ENCODE measurements around the gene GLDC. TPM values are rescaled to one million over a fixed set of nuclear protein-coding genes. Genes with fewer than 3 reads are reported as not detected.

The GLDC gene
- total and polyA plus RNA-seq, 2 donors: 0.74 to 2.9 TPM

DNA sequence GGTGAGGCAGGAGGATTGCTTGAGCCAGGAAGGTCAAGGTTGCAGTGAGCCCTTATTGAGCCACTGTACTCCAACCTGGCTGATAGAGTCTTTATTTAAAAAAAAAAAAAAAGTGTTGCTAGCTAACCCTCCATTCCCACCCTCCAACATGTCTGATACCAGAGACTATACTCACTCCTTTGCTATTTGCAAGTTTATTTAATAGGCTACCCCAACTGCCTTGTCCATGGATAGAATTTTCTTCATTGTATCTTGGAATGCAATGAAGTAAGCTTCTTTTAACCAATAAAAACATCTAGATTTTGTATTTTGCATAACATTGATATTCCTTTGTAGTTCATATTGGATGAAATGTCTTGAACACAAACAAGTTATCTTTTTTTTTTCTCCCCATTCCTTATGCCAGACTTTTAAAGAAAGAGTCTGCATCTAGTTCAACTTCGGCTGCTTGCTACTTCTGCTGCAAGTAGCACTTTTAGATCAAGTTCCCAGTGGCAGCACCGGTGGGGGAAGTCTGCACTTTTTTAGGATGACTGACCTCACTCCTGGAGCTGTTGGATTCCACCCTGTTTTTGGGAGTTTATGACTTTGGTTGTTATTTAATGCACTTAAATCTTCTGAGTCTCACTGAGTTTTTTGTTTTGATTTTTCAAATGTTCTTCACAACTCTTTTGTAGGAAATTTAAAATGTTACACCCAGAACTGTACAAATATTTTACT, 120.0 kb downstream of the GLDC start:
- Histone ChIP-seq H3K4me3 (ENCODE audit: low read depth, low read length) (no peak overlapping the region), H3K4me1 (ENCODE audit: insufficient read depth) (no peaks in the 10 kb centered on the region), H3K27ac (ENCODE audit: low read depth) (no peak overlapping the region), H3K36me3 (ENCODE audit: insufficient read depth) (peaks cover 2% of the 10 kb centered on the region)
- DNase-seq (ENCODE audit: extremely low spot score): no peak
- 37% methylated on average over 2 of the region's 2 CpGs for WGBS

DNA sequence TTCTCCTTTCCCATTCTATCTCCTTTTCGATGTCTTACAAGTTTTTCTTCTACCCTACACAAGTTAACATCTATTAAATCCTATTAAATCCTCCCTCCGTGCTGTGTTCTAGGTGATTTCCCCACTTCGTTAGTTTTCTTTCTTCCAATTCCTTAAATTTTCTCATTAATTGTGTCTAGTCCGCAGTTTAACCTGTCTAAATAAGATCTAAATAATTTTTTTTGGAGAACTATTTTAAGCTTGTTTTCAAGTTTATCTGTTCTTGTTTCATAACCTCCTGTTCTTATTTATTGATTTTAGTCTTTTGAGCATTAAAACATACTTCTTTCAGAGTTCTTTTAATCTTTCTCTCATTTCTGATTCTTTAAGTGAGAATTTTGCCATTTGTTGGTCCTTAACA, 123.3 kb downstream of the GLDC start:
- DNase-seq (ENCODE audit: extremely low spot score): no peak
- WGBS: 98% methylated on average over 4 of the region's 4 CpGs
- Histone ChIP-seq H3K4me1 (ENCODE audit: insufficient read depth) (no peaks in the 10 kb centered on the region), H3K4me3 (ENCODE audit: low read depth, low read length) (no peak overlapping the region), H3K36me3 (ENCODE audit: insufficient read depth) (peaks cover 2% of the 10 kb centered on the region), H3K27ac (ENCODE audit: low read depth) (no peak overlapping the region)

DNA sequence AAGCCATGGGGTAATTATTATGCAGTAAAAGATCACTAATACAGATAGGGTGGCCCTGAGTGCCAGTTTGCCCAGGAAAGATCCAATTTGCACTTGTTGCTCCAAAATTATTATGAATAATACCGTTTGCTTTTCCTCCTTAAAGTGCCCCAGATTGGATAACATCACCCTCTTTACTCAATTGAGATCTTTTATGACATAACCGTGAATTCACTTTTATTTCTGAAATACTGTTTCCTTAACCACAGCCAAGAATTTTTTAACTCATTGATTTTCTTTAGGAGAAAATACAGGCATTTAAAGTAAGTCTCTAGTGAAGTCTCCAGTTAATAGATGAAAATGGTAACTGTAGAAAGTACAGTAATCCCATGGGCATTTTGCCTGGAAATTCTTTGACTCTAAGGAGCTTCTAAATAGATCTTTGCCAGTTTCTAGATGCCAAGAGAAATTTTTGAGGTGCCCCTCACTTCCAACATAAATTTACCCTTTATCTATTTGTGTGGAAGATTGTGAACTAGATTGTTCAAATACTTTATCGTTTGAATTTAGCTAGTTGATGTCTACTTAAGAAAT, 133.4 kb downstream of the GLDC start:
- 56% methylated on average over 3 of the region's 3 CpGs for WGBS
- H3K4me1 ChIP-seq (ENCODE audit: insufficient read depth): no peaks in the 10 kb centered on the region

DNA sequence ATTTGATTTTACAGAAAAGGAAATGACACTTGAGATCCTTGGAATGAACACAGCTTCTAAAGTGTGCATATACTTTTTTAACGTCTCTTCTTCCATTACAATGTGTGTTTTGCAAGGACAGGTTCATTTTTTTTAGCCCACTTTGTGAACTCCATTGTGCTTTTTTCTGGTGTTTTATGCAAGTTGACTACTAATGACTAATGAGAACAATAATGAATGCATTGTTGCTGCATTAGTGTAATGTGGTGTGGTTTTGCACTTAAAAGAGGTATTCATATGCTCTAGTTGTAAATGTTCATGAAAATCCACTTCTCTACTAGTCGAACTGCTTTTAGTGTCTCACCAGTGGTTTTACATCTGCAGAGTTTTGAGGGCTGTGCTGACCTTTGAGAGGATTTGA, 139.0 kb downstream of the GLDC start:
- no peak overlapping the region for H3K4me3 ChIP-seq (ENCODE audit: low read depth, low read length)
- 88% methylated on average over 2 of the region's 2 CpGs for WGBS
- H3K27ac ChIP-seq (ENCODE audit: low read depth): no peak overlapping the region
- no peaks in the 10 kb centered on the region for H3K4me1 ChIP-seq (ENCODE audit: insufficient read depth)
- no peak for DNase-seq (ENCODE audit: extremely low spot score)
- H3K36me3 ChIP-seq (ENCODE audit: insufficient read depth): peaks cover 2% of the 10 kb centered on the region

More for the DNA sequence above, 133.4 kb downstream of the GLDC start:
- no peaks in the 10 kb centered on the region for H3K36me3 ChIP-seq (ENCODE audit: insufficient read depth)
- no peak overlapping the region for H3K27ac ChIP-seq (ENCODE audit: low read depth)
- H3K4me3 ChIP-seq (ENCODE audit: low read depth, low read length): no peak overlapping the region
- no peak for DNase-seq (ENCODE audit: extremely low spot score)

DNA sequence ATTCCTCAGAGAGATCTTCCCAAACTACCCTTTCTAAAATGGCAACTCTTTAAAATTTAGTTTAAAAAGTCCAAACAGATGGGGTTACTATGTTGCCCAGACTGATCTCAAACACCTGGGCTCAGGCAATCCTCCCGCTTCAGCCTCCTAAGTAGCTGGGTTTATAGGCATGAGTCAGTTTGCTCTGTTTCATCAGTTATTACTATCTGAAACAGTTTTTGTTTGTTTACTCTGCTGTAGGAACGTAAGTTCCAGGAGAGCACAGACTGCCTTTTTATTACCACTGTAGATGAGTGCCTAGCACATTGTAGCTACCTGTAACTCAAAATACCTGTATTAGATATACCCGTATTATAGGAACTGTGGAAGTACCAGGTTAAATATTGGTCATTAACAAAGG, 143.1 kb downstream of the GLDC start:
- Histone ChIP-seq H3K4me1 (ENCODE audit: insufficient read depth) (no peaks in the 10 kb centered on the region), H3K27ac (ENCODE audit: low read depth) (no peak overlapping the region), H3K36me3 (ENCODE audit: insufficient read depth) (peaks cover 10% of the 10 kb centered on the region), H3K4me3 (ENCODE audit: low read depth, low read length) (no peak overlapping the region)
- 86% methylated on average over 3 of the region's 3 CpGs for WGBS
- DNase-seq (ENCODE audit: extremely low spot score): no peak

DNA sequence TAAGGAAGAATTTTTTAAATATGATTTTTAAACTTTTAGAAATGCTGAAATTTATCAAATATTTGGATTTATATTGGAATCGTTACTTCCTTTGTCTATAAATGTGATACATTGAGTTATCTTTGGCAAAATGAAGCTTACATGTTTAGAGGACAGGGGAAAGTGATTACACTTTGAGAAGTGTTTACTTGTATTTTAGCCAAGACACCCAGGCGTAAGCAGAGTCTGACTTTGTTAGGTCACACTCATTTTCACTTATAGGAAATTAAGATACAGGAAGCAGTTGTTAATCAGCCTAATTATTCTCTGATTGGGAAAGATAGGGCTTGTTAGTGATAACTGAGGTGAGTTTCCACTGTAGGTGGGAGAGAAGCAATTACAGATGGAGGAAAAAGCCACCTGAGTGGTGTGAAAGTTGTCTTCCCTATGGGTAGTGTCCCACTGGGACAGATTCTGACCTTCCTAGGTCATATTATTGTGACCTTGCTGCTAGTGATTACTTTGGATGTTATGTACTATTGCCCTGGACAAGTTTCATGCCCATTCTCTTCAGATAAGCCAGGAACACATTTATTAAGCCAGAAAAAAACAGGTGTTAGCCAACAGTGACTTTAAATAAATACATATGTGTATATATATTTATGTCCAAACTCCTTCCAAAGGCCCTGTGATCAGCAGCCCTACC, 143.9 kb downstream of the GLDC start:
- 81% methylated on average over 2 of the region's 2 CpGs for WGBS

DNA sequence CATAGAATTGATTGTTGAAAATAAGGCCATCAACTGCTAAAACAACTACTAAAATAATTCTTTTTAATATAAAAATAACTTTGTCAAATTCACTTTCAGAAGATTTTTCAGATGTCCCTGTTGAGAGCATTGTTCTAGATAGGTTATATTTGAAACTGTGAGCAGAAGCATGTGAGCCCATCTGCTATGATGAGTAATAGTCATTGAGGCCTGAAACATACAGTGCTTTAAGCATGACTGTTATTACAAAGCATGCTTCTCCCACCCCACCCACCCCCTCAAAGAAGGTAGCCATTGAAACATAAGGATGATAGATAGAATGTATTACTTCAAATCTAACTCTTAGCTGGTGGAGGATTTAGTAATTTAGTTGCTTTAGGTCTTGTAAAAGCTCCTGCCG, 146.5 kb downstream of the GLDC start:
- DNase-seq (ENCODE audit: extremely low spot score): no peak
- H3K4me3 ChIP-seq (ENCODE audit: low read depth, low read length): no peak overlapping the region
- H3K4me1 ChIP-seq (ENCODE audit: insufficient read depth): no peaks in the 10 kb centered on the region
- WGBS: 82% methylated on average over 1 of the region's 1 CpG
- H3K27ac ChIP-seq (ENCODE audit: low read depth): no peak overlapping the region
- H3K36me3 ChIP-seq (ENCODE audit: insufficient read depth): peaks cover 8% of the 10 kb centered on the region

More for the DNA sequence above, 143.9 kb downstream of the GLDC start:
- no peaks in the 10 kb centered on the region for H3K4me1 ChIP-seq (ENCODE audit: insufficient read depth)
- H3K27ac ChIP-seq (ENCODE audit: low read depth): no peak overlapping the region
- peaks cover 10% of the 10 kb centered on the region for H3K36me3 ChIP-seq (ENCODE audit: insufficient read depth)
- H3K4me3 ChIP-seq (ENCODE audit: low read depth, low read length): no peak overlapping the region
- DNase-seq (ENCODE audit: extremely low spot score): no peak

DNA sequence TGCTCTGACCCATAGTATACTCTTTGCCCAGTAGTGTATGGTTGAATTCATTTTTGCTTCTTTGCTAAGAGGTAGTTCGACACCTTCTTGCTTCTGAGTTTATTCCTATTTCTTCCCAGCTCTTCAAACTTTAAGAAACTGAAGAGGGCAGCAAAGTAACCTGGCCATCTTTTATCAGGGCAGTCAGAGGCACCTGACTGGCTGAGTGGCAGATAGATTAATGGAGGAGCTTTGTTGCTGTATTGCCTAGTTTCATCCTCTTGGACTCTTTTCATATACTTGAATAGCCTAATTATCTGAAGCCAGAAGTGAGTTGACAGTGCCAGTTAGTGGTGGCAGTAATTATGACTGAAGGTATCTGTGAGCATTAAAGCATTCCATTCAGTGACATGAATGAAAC, 150.1 kb downstream of the GLDC start:
- Histone ChIP-seq H3K4me3 (ENCODE audit: low read depth, low read length) (no peak overlapping the region), H3K4me1 (ENCODE audit: insufficient read depth) (no peaks in the 10 kb centered on the region), H3K27ac (ENCODE audit: low read depth) (no peak overlapping the region), H3K36me3 (ENCODE audit: insufficient read depth) (peaks cover 7% of the 10 kb centered on the region)
- WGBS: 97% methylated on average over 1 of the region's 1 CpG
- no peak for DNase-seq (ENCODE audit: extremely low spot score)

DNA sequence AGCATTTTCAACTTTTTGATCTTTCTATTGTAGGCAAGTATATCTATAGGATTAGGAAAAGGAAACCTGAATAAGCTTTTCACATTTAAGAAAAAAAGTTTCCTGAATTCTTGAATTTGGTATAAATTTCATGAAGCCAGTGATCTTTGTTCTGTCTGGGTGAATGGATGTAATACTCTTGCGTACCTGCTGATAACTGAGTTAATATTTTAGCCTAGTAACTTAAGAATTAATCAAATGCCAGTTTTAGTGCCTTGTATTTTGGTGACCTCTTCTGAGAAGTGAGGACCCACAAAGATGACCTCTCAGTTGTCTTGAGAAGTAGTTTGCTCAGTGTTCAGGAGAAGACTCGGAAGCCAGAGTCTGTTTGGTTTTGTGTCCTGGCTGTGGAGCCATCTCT, 154.7 kb downstream of the GLDC start:
- WGBS: 97% methylated on average over 2 of the region's 2 CpGs
- no peak for DNase-seq (ENCODE audit: extremely low spot score)
- Histone ChIP-seq H3K4me1 (ENCODE audit: insufficient read depth) (no peaks in the 10 kb centered on the region), H3K27ac (ENCODE audit: low read depth) (no peak overlapping the region), H3K4me3 (ENCODE audit: low read depth, low read length) (no peak overlapping the region), H3K36me3 (ENCODE audit: insufficient read depth) (no peaks in the 10 kb centered on the region)

DNA sequence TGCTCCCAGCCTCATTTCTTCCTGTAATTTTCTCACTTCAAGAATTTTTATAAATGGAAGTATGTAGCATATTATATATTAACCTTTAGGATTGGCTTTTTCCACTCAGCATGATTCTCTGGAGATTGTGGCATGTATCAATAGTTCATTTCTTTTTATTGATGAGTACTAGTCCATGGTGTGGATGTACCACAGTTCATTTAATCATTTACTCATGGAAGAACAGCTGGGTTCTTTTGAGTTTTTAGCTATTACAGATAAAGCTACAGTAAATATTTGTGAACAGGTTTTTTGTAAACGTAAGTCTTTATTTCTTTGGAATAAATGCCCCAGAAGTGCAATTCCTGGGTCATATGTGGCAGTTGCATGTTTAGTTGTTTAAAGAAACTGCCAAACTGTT, 156.4 kb downstream of the GLDC start:
- Histone ChIP-seq H3K4me3 (ENCODE audit: low read depth, low read length) (no peak overlapping the region), H3K27ac (ENCODE audit: low read depth) (no peak overlapping the region), H3K36me3 (ENCODE audit: insufficient read depth) (no peaks in the 10 kb centered on the region), H3K4me1 (ENCODE audit: insufficient read depth) (no peaks in the 10 kb centered on the region)
- no peak for DNase-seq (ENCODE audit: extremely low spot score)
- whole genome bisulfite sequencing: 80% methylated on average over 1 of the region's 1 CpG

DNA sequence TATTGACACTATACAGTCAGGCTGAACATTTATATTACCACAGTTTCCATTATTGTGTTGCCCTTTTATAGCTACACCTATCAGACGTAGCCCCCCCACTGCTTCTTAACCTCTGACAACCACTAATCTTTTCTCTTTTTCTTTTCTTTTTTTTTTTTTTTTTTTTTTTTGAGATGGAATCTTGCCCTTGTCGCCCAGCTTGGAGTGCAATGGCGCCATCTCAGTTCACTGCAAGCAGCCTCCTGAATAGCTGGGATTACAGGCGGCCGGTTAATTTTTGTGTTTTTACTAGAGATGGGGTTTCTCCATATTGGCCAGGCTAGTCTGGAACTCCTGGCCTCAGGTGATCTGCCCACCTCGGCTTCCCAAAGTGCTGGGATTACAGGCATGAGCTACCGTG, 157.1 kb downstream of the GLDC start:
- WGBS: 92% methylated on average over 7 of the region's 7 CpGs
- no peak for DNase-seq (ENCODE audit: extremely low spot score)
- Histone ChIP-seq H3K27ac (ENCODE audit: low read depth) (no peak overlapping the region), H3K4me3 (ENCODE audit: low read depth, low read length) (no peak overlapping the region), H3K36me3 (ENCODE audit: insufficient read depth) (no peaks in the 10 kb centered on the region), H3K4me1 (ENCODE audit: insufficient read depth) (no peaks in the 10 kb centered on the region)

DNA sequence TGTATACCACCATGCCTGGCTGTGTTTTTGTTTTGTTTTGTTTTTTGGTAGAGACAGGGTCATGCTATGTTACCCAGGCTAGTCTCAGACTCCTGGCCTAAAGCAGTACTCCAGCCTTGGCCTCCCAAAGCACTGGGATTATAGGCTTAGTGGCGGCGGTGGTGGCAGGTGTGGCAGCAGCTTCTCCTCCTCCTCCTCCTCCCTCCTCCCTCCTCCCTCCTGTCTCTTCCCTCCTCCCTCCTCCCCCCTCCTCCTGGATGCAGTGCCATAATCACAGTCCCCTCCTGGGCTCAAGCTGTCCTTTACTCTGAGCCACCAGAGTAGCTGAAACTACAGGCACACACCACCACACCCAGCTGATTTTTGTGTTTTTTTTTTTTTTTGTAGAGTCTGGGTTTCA, 161.3 kb downstream of the GLDC start:
- Histone ChIP-seq H3K4me1 (ENCODE audit: insufficient read depth) (no peaks in the 10 kb centered on the region), H3K36me3 (ENCODE audit: insufficient read depth) (peaks cover 5% of the 10 kb centered on the region), H3K27ac (ENCODE audit: low read depth) (no peak overlapping the region), H3K4me3 (ENCODE audit: low read depth, low read length) (no peak overlapping the region)
- WGBS: 67% methylated on average over 2 of the region's 2 CpGs
- DNase-seq (ENCODE audit: extremely low spot score): no peak

Data from urinary bladder (tissue), 4 donors.